ENCODE results near the gene DGLUCY.

DNA sequence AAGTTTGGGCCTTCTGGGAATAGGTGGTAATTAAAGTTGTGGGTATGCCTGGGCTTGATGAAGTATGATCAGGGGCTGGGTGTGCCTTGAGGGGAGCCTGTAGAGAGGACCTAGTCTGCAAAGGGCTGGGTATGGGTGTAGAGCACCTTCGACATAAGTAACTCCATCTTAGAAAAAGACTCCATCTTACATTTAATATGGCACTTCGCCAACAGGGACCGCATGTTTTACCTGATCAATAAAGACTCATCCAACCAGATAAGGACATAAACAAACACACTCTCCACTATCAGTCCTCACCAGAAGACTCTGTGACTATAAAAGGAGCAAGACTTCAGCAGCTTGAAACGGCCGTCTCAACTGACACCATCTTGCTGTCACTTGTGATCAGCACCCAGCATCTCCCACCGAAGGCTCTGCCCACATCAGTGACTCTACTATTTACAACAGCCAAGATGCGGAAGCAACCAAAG is 154.1 kb downstream of the DGLUCY start:
- TF ChIP-seq, protein P1, sequence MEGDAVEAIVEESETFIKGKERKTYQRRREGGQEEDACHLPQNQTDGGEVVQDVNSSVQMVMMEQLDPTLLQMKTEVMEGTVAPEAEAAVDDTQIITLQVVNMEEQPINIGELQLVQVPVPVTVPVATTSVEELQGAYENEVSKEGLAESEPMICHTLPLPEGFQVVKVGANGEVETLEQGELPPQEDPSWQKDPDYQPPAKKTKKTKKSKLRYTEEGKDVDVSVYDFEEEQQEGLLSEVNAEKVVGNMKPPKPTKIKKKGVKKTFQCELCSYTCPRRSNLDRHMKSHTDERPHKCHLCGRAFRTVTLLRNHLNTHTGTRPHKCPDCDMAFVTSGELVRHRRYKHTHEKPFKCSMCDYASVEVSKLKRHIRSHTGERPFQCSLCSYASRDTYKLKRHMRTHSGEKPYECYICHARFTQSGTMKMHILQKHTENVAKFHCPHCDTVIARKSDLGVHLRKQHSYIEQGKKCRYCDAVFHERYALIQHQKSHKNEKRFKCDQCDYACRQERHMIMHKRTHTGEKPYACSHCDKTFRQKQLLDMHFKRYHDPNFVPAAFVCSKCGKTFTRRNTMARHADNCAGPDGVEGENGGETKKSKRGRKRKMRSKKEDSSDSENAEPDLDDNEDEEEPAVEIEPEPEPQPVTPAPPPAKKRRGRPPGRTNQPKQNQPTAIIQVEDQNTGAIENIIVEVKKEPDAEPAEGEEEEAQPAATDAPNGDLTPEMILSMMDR (IDR thresholded peaks at IDR 0.05) = no peak
- TF ChIP-seq POLR2A (IDR thresholded peaks at IDR 0.05) (no peak), POLR2AphosphoS5 (IDR thresholded peaks at IDR 0.05) (peak; percentile 6)

Measured in prostate gland (tissue), 2 donors.